Ascending aorta (tissue), 2 donors: Measurements from ENCODE around the gene VEGFD. TPM values are rescaled to one million over a fixed set of nuclear protein-coding genes. Genes with fewer than 3 reads are reported as not detected.

Experiments used
- DNase-seq, 2 donors: peaks; one replicate each; pipeline ENCODE4 v3.0.0-alpha.2; 2019; ENCODE audit warnings: low spot score in 2 of 2
- H3K27ac ChIP-seq, 2 donors: fragments of 200-600 bp; sonication (generic); one replicate each; pipeline ENCODE4 v1.5.1; 2016 to 2017; ENCODE audit warnings: mild to moderate bottlenecking in 1 of 2
- H3K27me3 ChIP-seq: fragments of 200-600 bp; sonication (generic); one replicate; pipeline ENCODE4 v1.5.1; 2017
- H3K36me3 ChIP-seq, 2 donors: fragments of 200-600 bp; sonication (generic); one replicate each; pipeline ENCODE4 v1.5.1; 2016
- H3K4me1 ChIP-seq, 2 donors: fragments of 200-600 bp; sonication (generic); one replicate each; pipeline ENCODE4 v1.5.1; 2016 to 2017; ENCODE audit warnings: mild to moderate bottlenecking in 1 of 2
- H3K4me3 ChIP-seq, 2 donors: fragments of 200-600 bp; sonication (generic); one replicate each; pipeline ENCODE4 v1.5.1; 2016 to 2017; ENCODE audit warnings: mild to moderate bottlenecking in 1 of 2
- H3K9me3 ChIP-seq, 2 donors: fragments of 200-600 bp; sonication (generic); one replicate each; pipeline ENCODE4 v1.5.1; 2016
- CTCF ChIP-seq, 3 experiments: fragments of 200-600 bp in 2 of 3; fragments of 450-650 bp in 1 of 3; sonication (generic) in 2 of 3; IDR thresholded peaks; one replicate each; pipeline ENCODE4 v1.5.1; 2016 to 2019; ENCODE audit warnings: antibody characterized with exemption in 3 of 3, mild to moderate bottlenecking in 1 of 3, moderate library complexity in 1 of 3
- intact Hi-C: fragments of 100-400 bp; cut with DNase I; formaldehyde crosslinking; loops from one replicate; pipeline ENCODE4 v1.15.1; 2023
- total RNA-seq: library from RNA; depleted of rRNA; stranded (reverse); fragments of >200 nt; gene quantifications from one replicate; pipeline ENCODE4 v1.1.0, GENCODE V29; 2016

Gene VEGFD
- total RNA-seq, 1 donor from 2014 or later = 0.85 TPM

- H3K4me1 ChIP-seq = no peaks in the 10 kb centered on the region
- H3K36me3 ChIP-seq = no peaks in the 10 kb centered on the region
- H3K27me3 ChIP-seq = no peaks in the 10 kb centered on the region
- H3K9me3 ChIP-seq = peaks cover 4% of the 10 kb centered on the region in 2 donors
- TF ChIP-seq CTCF (IDR thresholded peaks at IDR 0.05) = no peak
- no peak for DNase-seq
- no peak overlapping the region for H3K4me3 ChIP-seq
- H3K27ac ChIP-seq = no peak overlapping the region
- intact Hi-C loops = no loop called here
Measured at GRCh38 chrX:15418041-15418706, 34.0 kb upstream of the VEGFD start.

- no peak overlapping the region for H3K27ac ChIP-seq
- no peaks in the 10 kb centered on the region for H3K36me3 ChIP-seq
- no peak for TF ChIP-seq CTCF (IDR thresholded peaks at IDR 0.05)
- H3K27me3 ChIP-seq = no peaks in the 10 kb centered on the region
- H3K4me1 ChIP-seq = no peaks in the 10 kb centered on the region
- H3K9me3 ChIP-seq = peaks cover 4% of the 10 kb centered on the region in 2 donors
- H3K4me3 ChIP-seq = no peak overlapping the region
- DNase-seq = no peak
- intact Hi-C loops = no loop called here
Measured at GRCh38 chrX:15416133-15416993, 32.1 kb upstream of the VEGFD start.

GRCh38 chrX:15413101-15413500, 28.9 kb upstream of the VEGFD start:
- Histone ChIP-seq H3K27me3 (no peaks in the 10 kb centered on the region), H3K36me3 (no peaks in the 10 kb centered on the region), H3K9me3 (peaks cover 4% of the 10 kb centered on the region in 2 donors), H3K4me3 (no peak overlapping the region), H3K27ac (no peak overlapping the region), H3K4me1 (no peaks in the 10 kb centered on the region)
- TF ChIP-seq CTCF (IDR thresholded peaks at IDR 0.05) = no peak
- DNase-seq = no peak
- intact Hi-C loops = no loop called here

GRCh38 chrX:15410947-15411346, 26.7 kb upstream of the VEGFD start:
- Histone ChIP-seq H3K4me1 (no peaks in the 10 kb centered on the region), H3K36me3 (no peaks in the 10 kb centered on the region), H3K27ac (no peak overlapping the region), H3K4me3 (no peak overlapping the region), H3K9me3 (no peaks in the 10 kb centered on the region), H3K27me3 (no peaks in the 10 kb centered on the region)
- intact Hi-C loops = no loop called here
- no peak for DNase-seq
- no peak for TF ChIP-seq CTCF (IDR thresholded peaks at IDR 0.05)

- Histone ChIP-seq H3K9me3 (no peaks in the 10 kb centered on the region), H3K4me1 (no peaks in the 10 kb centered on the region), H3K27me3 (no peaks in the 10 kb centered on the region), H3K4me3 (no peak overlapping the region), H3K36me3 (no peaks in the 10 kb centered on the region), H3K27ac (no peak overlapping the region)
- intact Hi-C loops = no loop called here
- DNase-seq = no peak
- TF ChIP-seq CTCF (IDR thresholded peaks at IDR 0.05) = no peak
Measured at GRCh38 chrX:15410430-15410829, 26.2 kb upstream of the VEGFD start.
